GM18511 (cell line): Measurements from ENCODE around the gene CEACAM19.
"Not testable (repeated sequence)": the region's sequence is repeated elsewhere in the genome, so short reads cannot be mapped to it uniquely, and the experiment has no call there.

Source experiments
- ATAC-seq: cut with Tn5 transposase; IDR thresholded peaks from one replicate; pipeline ENCODE4 v1.9.1; 2021; ENCODE audit warnings: mild to moderate bottlenecking, moderate library complexity; ENCODE audit not compliant: unreplicated experiment

The CEACAM19 gene

DNA sequence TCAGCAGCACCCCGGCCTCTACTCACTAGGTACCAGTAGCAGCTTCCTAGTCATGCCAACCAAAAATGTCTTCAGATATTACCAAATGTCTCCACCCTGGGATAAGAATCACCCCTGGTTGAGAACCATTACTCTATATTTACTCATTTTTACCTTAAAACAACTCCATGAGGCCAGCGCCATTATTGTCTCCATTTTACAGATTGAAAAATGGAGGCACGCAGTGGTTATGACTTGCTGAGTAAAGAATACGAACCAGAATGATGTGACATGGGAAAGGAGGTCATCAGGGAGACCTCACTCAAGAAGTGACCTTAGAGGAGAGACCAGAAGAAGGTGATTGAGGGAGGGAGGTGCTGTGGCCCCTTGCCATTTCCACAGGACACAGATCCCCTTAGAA, 2.2 kb downstream of the CEACAM19 start:
- ATAC-seq, result no peak

- ATAC-seq, result no peak
Measured at GRCh38 chr19:44675521-44675920, 4.2 kb downstream of the CEACAM19 start.

DNA sequence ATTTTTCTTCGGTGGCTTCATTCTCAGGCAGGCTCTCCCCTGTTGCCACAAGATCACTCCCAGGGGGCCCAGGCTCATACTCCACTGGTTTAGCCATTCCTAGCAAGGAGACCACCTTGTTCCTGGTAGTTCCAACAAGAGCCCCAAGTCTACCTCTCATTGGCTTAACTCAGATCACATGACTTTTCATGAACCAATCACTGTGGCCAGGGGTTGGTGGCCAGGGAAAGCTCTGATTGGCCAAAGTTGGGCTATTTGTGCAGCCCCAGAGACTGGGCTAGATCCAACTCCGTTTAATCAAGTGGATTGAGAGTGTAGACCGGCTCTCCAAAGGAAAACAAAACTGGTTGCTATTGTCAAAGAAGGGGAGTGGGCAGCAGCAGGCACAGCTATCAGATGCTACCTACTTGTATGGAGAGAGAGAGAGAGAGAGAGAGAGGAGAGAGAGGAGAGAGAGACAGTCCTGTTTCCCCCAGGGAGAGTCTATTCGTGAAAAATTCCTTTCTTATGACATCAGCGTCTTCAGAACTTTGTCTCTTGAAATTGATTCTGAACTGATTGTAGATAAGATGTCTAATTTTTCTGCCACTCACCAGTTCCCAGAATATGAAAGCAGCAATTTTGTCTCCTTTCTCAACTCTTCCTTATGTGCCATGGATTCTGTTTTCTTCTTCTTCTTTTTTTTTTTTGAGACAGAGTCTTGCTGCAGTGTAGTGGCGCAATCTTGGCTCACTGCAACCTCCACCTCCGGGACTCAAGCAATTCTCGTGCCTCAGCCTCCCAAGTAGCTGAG, 5.9 kb downstream of the CEACAM19 start:
- no peak for ATAC-seq

DNA sequence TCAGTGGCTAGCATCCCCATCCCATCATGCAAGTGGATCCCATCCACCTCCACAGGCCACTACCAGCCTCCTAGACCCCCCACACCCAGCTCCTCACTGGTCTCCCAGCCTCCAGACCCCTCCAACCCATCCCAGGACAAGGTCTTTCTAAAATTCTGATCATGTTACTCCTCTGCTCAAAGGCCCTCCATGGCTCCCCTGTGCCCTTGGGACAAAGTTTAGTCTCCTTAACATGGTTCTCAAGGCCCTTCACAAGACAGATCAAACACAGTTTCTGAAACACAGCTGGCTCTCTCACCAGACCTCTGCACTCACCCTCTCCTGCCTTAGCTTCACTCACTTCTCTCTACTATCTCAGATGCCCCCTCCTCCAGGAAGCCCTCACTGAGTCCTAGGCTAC, 9.3 kb downstream of the CEACAM19 start:
- no peak for ATAC-seq

GRCh38 chr19:44681992-44682790, 10.9 kb downstream of the CEACAM19 start:
- ATAC-seq, result no peak

GRCh38 chr19:44682807-44683206, 11.5 kb downstream of the CEACAM19 start:
- no peak for ATAC-seq

GRCh38 chr19:44683434-44684210, 12.3 kb downstream of the CEACAM19 start:
- ATAC-seq, result no peak

DNA sequence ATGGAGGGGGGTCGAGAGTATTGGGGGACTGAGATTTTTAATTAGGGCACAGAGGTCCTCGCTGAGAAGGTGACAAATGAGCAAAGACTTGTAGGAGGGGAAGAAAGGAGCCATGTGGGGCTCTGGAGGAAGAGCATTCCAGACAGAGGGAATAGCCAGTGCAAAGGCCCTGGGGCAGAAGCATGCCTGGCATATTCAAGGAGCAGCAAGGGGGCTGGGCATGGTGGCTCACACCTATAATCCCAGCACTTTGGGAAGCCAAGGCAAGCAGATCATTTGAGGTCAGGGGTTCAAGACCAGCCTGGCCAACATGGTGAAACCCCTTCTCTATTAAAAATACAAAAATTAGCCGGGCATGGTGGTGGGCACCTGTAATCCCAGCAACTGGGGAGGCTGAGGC, 13.1 kb downstream of the CEACAM19 start:
- not testable (repeated sequence) for ATAC-seq

DNA sequence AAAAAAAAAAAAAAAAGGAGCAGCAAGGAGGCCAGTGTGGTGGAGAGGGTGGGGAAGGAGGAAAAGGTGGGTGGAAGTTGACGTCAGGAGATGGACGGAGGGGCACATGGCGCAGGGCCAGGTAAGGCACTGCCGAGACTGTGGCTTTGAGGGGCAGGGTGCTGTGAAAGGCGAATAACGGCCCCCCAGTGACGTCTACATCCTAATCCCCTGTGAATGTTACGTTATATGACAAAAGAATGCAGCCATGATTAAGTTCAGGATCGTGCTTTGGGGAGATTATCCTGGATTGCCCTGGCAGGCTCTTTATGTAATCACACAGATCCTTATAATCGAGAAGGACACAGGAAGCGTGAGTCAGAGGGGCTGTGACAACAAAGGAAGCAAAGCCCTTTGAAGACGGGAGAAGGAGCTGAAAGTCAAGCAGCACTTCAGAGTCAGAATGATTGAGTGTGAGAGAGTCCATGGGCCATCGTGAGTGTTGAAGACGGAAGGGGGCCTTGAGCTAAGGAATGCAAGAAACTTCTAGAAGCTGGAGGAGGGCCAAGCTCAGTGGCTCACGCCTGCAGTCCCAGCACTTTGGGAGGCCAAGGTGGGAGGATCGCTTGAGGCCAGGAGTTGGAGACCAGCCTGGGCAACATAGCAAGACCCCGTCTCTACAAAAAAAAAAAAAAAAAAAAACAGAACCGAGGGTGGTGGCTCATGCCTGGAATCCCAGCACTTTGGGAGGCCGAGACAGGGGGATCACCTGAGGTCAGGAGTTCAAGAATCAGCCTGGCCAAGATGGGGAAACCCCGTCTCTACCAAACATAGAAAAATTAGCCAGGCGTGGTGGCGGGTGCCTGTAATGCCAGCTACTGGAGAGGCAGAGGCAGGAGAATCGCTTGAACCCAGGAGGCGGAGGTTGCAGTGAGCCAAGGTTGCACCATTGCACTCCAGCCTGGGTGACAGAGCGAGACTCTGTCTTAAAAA, 13.9 kb downstream of the CEACAM19 start:
- no peak for ATAC-seq

DNA sequence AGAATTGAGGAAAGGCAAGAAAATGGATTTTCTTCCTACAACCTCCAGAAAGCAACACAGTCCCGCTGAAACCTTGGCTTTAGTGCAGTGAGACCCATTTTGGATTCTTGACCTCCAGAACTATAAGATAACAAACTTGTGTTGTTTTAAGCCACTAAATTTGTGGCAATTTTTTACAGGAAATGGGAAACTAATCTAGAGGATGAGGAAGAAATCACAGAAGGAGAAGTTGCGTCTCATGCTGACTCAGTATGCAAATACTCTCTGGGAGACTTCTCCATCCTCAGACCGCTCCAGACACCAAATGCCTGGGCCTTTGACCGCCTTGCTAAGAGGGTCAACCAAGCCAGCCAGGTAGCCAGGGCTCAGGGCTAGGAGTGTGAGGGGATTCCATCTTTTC, 14.6 kb downstream of the CEACAM19 start:
- no peak for ATAC-seq

GRCh38 chr19:44686896-44687295, 15.6 kb downstream of the CEACAM19 start:
- no peak for ATAC-seq

DNA sequence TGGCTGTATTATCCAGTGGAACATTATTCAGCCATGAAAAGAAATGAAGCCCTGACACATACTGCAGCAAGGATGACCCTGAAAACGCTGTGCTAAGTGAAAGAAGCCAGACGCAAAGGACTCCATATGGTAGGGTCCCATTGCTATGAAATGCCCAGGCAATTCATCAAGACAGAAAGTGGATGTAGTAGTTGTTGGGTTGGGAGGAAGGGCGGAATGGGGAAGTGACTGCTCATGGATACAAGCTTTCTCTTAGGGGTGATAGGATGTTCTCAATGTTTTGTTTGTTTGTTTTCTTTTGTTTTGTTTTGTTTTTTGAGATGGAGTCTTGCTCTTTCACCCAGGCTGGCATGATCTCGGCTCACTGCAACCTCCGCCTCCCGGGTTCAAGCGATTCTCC, 16.6 kb downstream of the CEACAM19 start:
- no peak for ATAC-seq

GRCh38 chr19:44689290-44690130, 18.2 kb downstream of the CEACAM19 start:
- ATAC-seq, result no peak

GRCh38 chr19:44690131-44690440, 18.8 kb downstream of the CEACAM19 start:
- ATAC-seq, result no peak

DNA sequence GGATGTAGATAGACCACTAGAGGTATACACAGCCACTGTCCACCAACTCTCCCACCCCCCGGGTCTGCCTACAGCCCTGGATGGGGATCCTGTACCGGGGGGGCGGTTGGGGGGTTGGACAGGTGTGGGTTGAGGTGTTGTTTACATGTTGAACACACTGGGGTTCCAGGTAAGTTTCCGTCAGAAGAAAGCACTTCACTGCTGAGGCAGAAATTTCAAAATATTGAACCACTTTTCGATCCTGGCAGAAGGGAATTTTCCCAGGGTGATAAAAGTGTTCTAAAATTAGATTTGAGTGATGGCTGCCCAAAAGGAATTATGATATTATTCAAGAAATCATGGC, 21.1 kb downstream of the CEACAM19 start:
- ATAC-seq, result peak; percentile 13

- ATAC-seq, result no peak
Measured at GRCh38 chr19:44694184-44694579, 22.9 kb downstream of the CEACAM19 start.

GRCh38 chr19:44696939-44697669, 25.8 kb downstream of the CEACAM19 start:
- ATAC-seq, result no peak

GRCh38 chr19:44697670-44698034, 26.4 kb downstream of the CEACAM19 start:
- ATAC-seq, result no peak
